Stimulated activated naive CD8-positive, alpha-beta T cell treated with anti-CD3 and anti-CD28 coated beads, Interleukin-15, amount 100 ng/mL, for 72 hours (primary cell): ENCODE measurements around the gene ZNF787.
"Not testable (repeated sequence)": the region's sequence is repeated elsewhere in the genome, so short reads cannot be mapped to it uniquely, and the experiment has no call there.

Source experiments
- ATAC-seq: fragments of 150-1000 bp; cut with Tn5 transposase; 2 replicates; pipeline ENCODE4 v1.10.0; 2021; ENCODE audit warnings: mild to moderate bottlenecking, moderate library complexity
- DNase-seq, 2 donors: peaks; one replicate each; pipeline ENCODE4 v3.0.0; 2021 to 2022
- H3K27ac Mint-ChIP-seq, 2 donors: one replicate each; pipeline ENCODE4 v1.8.0; 2022; ENCODE audit warnings: mild to moderate bottlenecking in 2 of 2, mixed read lengths in 2 of 2, moderate library complexity in 2 of 2
- H3K27me3 Mint-ChIP-seq: one replicate; pipeline ENCODE4 v1.8.0; 2022; ENCODE audit warnings: mixed read lengths
- H3K4me1 Mint-ChIP-seq: one replicate; pipeline ENCODE4 v1.8.0; 2022; ENCODE audit warnings: mild to moderate bottlenecking, mixed read lengths
- H3K4me3 Mint-ChIP-seq, 2 donors: one replicate each; pipeline ENCODE4 v1.8.0; 2022; ENCODE audit warnings: mild to moderate bottlenecking in 2 of 2, mixed read lengths in 2 of 2, moderate library complexity in 1 of 2
- H3K9me3 Mint-ChIP-seq, 2 donors: one replicate each; pipeline ENCODE4 v1.8.0; 2022; ENCODE audit warnings: mixed read lengths in 2 of 2

Gene ZNF787

GRCh38 chr19:56148955-56149655 is 28.0 kb upstream of the ZNF787 start:
- not testable (repeated sequence) for ATAC-seq, H3K4me3 Mint-ChIP-seq, DNase-seq, H3K9me3 Mint-ChIP-seq, H3K27me3 Mint-ChIP-seq, H3K27ac Mint-ChIP-seq
- H3K4me1 Mint-ChIP-seq = peaks cover 25% of the 10 kb centered on the region

GRCh38 chr19:56148096-56148495 is 27.0 kb upstream of the ZNF787 start:
- H3K4me1 Mint-ChIP-seq = peaks cover 26% of the 10 kb centered on the region
- ATAC-seq (no peak), DNase-seq (no peak)
- H3K4me3 Mint-ChIP-seq = no peak overlapping the region
- H3K9me3 Mint-ChIP-seq = no peaks in the 10 kb centered on the region
- H3K27ac Mint-ChIP-seq = no peak overlapping the region
- no peaks in the 10 kb centered on the region for H3K27me3 Mint-ChIP-seq

DNA sequence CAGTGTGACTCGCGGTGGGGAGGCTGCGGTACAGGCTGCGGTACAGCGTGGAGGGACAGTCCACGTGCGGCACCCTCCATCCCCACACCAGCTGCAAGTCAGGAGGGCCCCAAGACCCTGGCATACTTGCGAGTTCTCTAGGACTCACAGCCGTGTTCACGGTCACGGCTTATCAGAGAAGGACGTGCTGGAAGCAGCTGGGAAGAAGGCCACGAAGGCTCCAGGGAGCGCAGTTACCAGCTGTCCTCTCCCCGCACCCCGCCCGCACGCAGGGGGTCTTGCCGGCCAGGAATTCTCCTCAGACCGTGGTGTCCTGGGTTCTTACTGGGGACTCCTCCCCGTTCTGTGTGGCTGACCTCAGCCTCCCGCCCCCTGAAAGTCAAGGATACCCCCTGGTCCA is 26.2 kb upstream of the ZNF787 start:
- ATAC-seq = peak; percentile 33
- DNase-seq = no peak
- no peak overlapping the region for H3K27ac Mint-ChIP-seq
- H3K9me3 Mint-ChIP-seq = no peaks in the 10 kb centered on the region
- peaks cover 27% of the 10 kb centered on the region for H3K4me1 Mint-ChIP-seq
- no peak overlapping the region for H3K4me3 Mint-ChIP-seq
- H3K27me3 Mint-ChIP-seq = no peaks in the 10 kb centered on the region

GRCh38 chr19:56146904-56147303 is 25.8 kb upstream of the ZNF787 start:
- peak; percentile 48 for ATAC-seq
- no peaks in the 10 kb centered on the region for H3K27me3 Mint-ChIP-seq
- no peak for DNase-seq

DNA sequence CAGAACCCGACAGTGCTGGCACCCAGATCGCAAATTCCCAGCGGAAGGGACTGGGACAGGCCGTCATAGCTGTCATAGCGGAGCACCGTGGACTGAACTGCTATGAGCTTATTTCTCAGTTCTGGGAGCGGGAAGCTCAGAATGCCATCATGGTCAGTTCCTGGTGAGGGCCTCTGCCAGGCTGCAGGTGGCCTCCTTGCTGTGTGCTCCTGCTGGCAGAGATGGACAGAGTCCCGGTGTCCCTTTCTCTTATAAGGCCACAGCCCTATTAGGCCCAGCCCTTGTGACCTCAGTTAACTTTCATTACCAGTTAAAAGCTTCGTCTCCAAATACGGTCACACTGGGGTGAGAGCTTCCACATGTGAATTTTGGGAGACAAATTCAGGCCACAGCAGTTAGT is 24.6 kb upstream of the ZNF787 start:
- ATAC-seq = no peak
- H3K27ac Mint-ChIP-seq = no peak overlapping the region
- no peak overlapping the region for H3K4me3 Mint-ChIP-seq
- H3K27me3 Mint-ChIP-seq = no peaks in the 10 kb centered on the region
- DNase-seq = no peak
- peaks cover 33% of the 10 kb centered on the region for H3K4me1 Mint-ChIP-seq
- H3K9me3 Mint-ChIP-seq = no peaks in the 10 kb centered on the region

More at GRCh38 chr19:56146904-56147303, 25.8 kb upstream of the ZNF787 start:
- Mint-ChIP-seq H3K9me3 (no peaks in the 10 kb centered on the region), H3K4me1 (peaks cover 31% of the 10 kb centered on the region), H3K4me3 (no peak overlapping the region), H3K27ac (no peak overlapping the region)

DNA sequence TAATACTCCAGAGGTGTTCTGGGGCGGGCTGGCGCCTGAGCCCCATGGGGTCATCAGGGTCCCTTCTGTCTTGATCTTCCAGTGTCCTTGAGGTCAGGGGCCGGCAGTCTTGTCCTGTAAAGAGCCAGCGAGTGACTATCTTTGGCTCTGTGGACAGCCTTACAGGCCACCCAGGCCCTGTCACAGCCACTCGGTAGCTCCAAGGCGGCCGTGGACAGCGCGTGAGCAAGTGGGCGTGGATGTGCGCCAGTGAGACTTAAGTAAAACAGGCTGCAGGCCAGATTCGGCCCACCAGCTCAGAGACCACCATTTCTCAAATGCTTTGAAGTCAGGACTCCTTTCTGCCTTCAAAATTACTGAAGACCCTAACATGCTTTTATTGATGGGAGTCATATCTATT is 23.7 kb upstream of the ZNF787 start:
- no peak for ATAC-seq
- no peak overlapping the region for H3K27ac Mint-ChIP-seq
- H3K4me1 Mint-ChIP-seq = peaks cover 41% of the 10 kb centered on the region
- no peak for DNase-seq
- H3K27me3 Mint-ChIP-seq = no peaks in the 10 kb centered on the region
- no peaks in the 10 kb centered on the region for H3K9me3 Mint-ChIP-seq
- no peak overlapping the region for H3K4me3 Mint-ChIP-seq

DNA sequence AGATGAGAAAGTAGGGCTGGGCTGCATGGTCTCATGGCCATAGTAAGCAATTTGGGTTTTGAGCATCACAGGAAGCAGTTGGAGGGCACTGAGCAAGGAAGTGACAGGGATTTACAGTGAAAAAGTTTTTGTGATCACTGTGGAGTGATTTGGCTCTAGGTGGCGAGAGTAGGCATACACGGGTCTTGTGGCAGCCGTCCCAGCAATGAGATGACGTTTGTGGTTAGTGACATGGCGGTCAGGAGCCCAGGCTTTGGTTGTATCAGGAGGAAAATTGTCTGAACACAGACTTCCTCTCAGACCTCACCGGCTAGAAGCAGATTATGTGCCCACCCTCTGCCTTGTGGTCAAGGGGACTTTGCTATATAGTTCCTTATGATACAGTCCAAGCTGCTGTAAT is 23.3 kb upstream of the ZNF787 start:
- ATAC-seq (no peak), DNase-seq (no peak)
- Mint-ChIP-seq H3K9me3 (no peaks in the 10 kb centered on the region), H3K4me1 (peaks cover 46% of the 10 kb centered on the region), H3K27me3 (no peaks in the 10 kb centered on the region), H3K27ac (peak overlapping the region in 1 of 2 donors; percentile 23), H3K4me3 (no peak overlapping the region)

DNA sequence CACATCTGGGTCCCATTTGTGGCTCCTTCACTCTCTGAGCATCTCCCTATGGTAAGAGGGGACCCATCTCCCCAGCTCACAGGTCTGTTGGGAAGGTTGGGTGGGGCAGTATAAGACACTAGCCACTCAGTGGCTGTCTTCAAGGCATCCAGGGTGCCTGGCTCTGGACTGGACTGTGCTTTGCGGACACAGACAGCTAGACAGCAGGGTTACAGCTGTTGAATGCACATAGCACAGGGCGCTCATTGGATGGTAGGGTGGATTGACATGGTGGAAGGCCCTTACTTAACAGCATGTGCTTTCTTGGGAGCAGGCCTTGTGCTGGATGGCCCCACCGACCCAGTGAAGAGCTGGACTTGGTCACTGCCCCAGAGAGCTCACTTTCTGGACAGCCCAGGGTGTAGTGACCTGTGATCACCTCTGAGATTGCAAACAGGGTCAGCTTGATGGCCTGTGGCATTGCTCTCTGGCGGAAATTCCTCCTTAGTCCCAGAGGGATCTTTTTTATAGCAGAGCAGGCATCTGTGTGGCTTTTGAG is 21.9 kb upstream of the ZNF787 start:
- no peaks in the 10 kb centered on the region for H3K27me3 Mint-ChIP-seq
- H3K4me1 Mint-ChIP-seq = peaks cover 48% of the 10 kb centered on the region
- H3K4me3 Mint-ChIP-seq = no peak overlapping the region
- H3K9me3 Mint-ChIP-seq = no peaks in the 10 kb centered on the region
- ATAC-seq (no peak), DNase-seq (no peak)
- peak overlapping the region; percentile 80 to 86 for H3K27ac Mint-ChIP-seq

GRCh38 chr19:56142087-56142787 is 21.1 kb upstream of the ZNF787 start:
- Mint-ChIP-seq H3K27me3 (no peaks in the 10 kb centered on the region), H3K4me1 (peaks cover 48% of the 10 kb centered on the region), H3K9me3 (no peaks in the 10 kb centered on the region), H3K4me3 (peak overlapping the region; percentile 90 to 96), H3K27ac (peak overlapping the region in 1 of 2 donors; percentile 54)
- no peak for ATAC-seq
- no peak for DNase-seq

DNA sequence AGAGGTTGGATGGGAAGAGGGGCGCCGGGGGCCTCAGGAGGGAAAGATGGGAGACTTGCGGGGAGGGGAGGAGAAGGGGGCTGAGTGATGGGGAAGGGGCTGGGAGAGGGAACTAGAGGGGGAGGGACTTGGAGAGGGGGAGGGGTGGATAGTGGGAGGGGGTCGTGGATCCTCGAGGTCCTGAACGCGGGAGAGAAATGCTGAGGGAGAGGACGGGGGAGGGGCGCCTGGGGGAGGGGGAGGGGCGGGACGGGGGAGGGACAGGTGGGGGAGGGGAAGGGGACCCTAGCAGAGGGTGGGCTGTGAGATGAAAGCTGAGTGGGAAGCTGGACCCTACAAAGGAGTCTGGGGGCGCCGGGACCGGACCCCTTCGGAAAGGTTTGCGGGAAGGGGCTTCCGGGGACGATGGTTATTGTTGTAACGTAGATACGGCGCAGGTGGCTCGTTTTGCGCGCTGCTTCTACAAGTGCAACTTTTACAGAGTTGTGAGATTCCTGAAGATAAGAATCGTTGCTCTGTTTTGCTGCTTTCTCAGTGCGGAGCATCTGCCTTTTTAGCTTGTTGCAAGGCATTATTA is 20.4 kb upstream of the ZNF787 start:
- H3K9me3 Mint-ChIP-seq = no peaks in the 10 kb centered on the region
- H3K27ac Mint-ChIP-seq = peak overlapping the region; percentile 96 to 97
- ATAC-seq (no peak), DNase-seq (no peak)
- peaks cover 48% of the 10 kb centered on the region for H3K4me1 Mint-ChIP-seq
- H3K27me3 Mint-ChIP-seq = no peaks in the 10 kb centered on the region
- peak overlapping the region; percentile 90 to 96 for H3K4me3 Mint-ChIP-seq

DNA sequence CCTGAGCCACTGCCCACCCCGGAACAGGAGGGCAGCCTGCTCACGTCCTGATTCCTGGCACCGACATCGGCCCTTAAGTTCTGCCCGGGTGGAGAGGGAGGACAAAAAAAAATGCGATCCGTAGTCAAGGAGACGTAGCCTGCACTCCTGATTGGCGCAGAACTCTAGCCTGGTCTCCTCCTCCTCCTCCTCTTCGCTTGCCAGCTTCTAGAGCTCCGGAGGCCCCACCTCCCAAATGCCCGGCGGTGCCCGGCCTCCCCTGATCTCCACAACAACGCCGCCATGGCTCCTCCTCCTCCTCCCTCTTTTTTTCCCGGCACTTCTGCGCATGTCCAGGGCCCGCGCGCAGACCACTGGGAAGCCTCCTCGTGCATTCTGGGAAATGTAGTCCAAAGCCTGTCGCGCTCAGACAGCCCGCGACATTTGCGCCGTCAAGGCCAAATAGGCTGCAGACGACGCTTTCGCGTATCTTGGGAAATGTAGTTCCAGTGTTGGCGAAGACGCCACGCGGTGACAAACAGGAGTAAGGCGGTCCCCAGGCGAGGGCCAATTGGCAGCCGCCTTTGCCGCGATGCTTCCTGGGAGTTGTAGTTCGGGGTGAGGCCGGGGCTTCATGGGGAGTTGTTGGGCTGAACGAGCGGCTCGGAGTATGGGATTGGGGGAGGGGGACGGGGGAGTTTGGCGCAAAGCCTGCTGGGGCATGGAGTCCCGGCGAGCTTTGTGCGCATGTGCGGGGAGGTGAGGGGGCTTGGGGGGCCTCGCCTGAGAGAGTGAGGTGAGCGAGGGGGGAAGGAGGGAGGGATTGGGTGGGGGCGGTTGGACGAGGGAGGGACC is 19.7 kb upstream of the ZNF787 start, which contains the start of gene ZNF444:
TSS of gene ZNF444 (plus strand) at position 705 of the 834 bp plus-strand sequence. CDS start 5,625 bp downstream, outside the sequence.
- Mint-ChIP-seq H3K4me3 (peak within 1 kb of the TSS; percentile 90 to 96), H3K9me3 (no peaks in the 10 kb centered on the region), H3K27me3 (no peaks in the 10 kb centered on the region), H3K27ac (peak within 1 kb of the TSS; percentile 96 to 97), H3K4me1 (peaks cover 48% of the 10 kb centered on the region)
- ATAC-seq (peak; percentile 96), DNase-seq (peak; percentile 98)

DNA sequence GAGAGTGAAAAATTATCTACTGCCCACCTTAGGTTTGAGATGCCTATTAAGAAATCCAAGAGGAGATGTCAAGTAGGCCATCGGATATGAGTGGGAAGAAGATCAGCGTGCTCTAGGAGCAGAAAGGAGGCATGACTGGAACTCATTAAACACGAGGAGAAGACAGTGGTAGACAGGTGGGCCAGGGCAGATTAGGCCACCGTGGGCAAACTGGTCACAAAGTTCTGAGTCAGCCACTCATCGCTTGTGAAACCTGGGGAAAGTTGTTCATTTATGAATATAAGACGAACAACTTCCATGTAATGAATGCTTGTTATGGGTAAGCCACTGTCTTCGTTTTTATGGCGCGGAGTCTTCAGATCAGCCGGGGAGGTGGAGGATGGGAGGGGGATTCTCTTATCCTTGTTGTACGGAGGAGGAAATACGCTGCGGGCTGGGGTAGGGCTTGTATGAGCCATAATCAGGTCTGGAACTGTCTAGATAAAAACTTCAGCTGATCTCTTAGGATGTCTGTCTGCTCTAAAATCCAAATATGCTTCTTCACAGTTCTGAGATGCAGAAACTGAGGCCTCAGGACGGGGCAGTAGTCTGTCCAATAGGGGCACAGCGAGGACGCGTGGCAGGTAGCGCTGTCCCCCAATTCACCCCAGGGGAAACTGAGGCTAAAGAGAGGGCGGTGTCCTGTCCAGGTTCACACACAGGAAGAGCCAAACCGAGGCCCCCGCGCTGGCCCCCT is 18.9 kb upstream of the ZNF787 start:
- no peaks in the 10 kb centered on the region for H3K27me3 Mint-ChIP-seq
- no peak for DNase-seq
- ATAC-seq = no peak
- H3K4me3 Mint-ChIP-seq = peak overlapping the region; percentile 90 to 96
- H3K4me1 Mint-ChIP-seq = peaks cover 48% of the 10 kb centered on the region
- no peaks in the 10 kb centered on the region for H3K9me3 Mint-ChIP-seq
- peak overlapping the region; percentile 96 to 97 for H3K27ac Mint-ChIP-seq

DNA sequence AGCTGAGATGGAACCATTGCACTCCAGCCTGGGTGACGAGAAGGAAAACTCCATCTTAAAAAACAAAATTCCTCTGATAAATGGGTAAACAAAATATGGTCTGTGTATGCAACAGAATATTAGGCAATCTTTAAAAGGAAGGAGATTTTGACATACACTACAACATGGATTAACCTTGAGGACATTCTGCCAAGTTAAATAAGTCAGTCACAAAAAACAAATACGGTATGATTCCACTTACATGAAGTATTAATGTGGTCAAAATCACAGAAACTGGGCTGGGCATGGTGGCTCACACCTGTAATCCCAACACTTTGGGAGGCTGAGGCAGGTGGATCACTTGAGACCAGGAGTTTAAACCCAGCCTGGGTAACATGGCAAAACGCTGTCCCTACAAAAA is 17.0 kb upstream of the ZNF787 start:
- Mint-ChIP-seq H3K27ac (no peak overlapping the region), H3K4me3 (no peak overlapping the region), H3K27me3 (no peaks in the 10 kb centered on the region), H3K4me1 (peaks cover 29% of the 10 kb centered on the region), H3K9me3 (no peaks in the 10 kb centered on the region)
- ATAC-seq = no peak
- DNase-seq = no peak

- Mint-ChIP-seq H3K9me3 (no peaks in the 10 kb centered on the region), H3K27me3 (no peaks in the 10 kb centered on the region), H3K4me3 (no peak overlapping the region), H3K4me1 (peaks cover 22% of the 10 kb centered on the region), H3K27ac (no peak overlapping the region)
- ATAC-seq (no peak), DNase-seq (no peak)
Measured at GRCh38 chr19:56137405-56137804, 16.3 kb upstream of the ZNF787 start.

GRCh38 chr19:56136362-56136761 is 15.3 kb upstream of the ZNF787 start:
- DNase-seq = no peak
- Mint-ChIP-seq H3K27me3 (no peaks in the 10 kb centered on the region), H3K9me3 (no peaks in the 10 kb centered on the region), H3K27ac (no peak overlapping the region), H3K4me1 (peaks cover 15% of the 10 kb centered on the region), H3K4me3 (no peak overlapping the region)
- ATAC-seq = no peak
